Fibroblast of lung (primary cell): Measurements from ENCODE around the gene TNFSF15. TPM values are rescaled to one million over a fixed set of nuclear protein-coding genes. Genes with fewer than 3 reads are reported as not detected.

Experiments used
- DNase-seq, 2 donors: peaks; one replicate each; pipeline versions ENCODE4 v3.0.0 to v3.0.0-alpha.2; 2010; ENCODE audit warnings: low read depth in 2 of 2
- H2AFZ ChIP-seq: 2 replicates; pipeline ENCODE4 v1.5.1; 2012; ENCODE audit warnings: low read length, control low read depth, inconsistent platforms
- H3K27ac ChIP-seq: 2 replicates; pipeline ENCODE4 v1.5.1; 2011; ENCODE audit warnings: low read length, control low read depth; ENCODE audit not compliant: insufficient read depth
- H3K27me3 ChIP-seq: 2 replicates; pipeline ENCODE4 v1.5.1; 2011; ENCODE audit warnings: mild to moderate bottlenecking, low read length; ENCODE audit not compliant: control insufficient read depth, insufficient read depth
- H3K36me3 ChIP-seq: 2 replicates; pipeline ENCODE4 v1.5.1; 2011; ENCODE audit warnings: low read length; ENCODE audit not compliant: control insufficient read depth, insufficient read depth
- H3K4me1 ChIP-seq: 2 replicates; pipeline ENCODE4 v1.5.1; 2011; ENCODE audit warnings: low read length; ENCODE audit not compliant: control insufficient read depth, insufficient read depth; ENCODE audit errors: extremely low read depth
- H3K4me2 ChIP-seq: 2 replicates; pipeline ENCODE4 v1.5.1; 2011; ENCODE audit warnings: low read length, control low read depth; ENCODE audit not compliant: insufficient read depth; ENCODE audit errors: extremely low read depth
- H3K4me3 ChIP-seq, 4 experiments: fragments of 200-600 bp in 1 of 4; sonication (generic) in 1 of 4; replicated peaks in 1 of 4; 2 replicates each; pipeline ENCODE4 v1.5.1; 2011 to 2016; ENCODE audit warnings: low read length in 4 of 4, low read depth in 3 of 4, mild to moderate bottlenecking in 3 of 4, control low read depth in 2 of 4, inconsistent platforms in 1 of 4, mixed read lengths in 1 of 4; ENCODE audit not compliant: insufficient read depth in 1 of 4; ENCODE audit errors: control extremely low read depth in 1 of 4
- H3K79me2 ChIP-seq: 2 replicates; pipeline ENCODE4 v1.5.1; 2012; ENCODE audit warnings: mild to moderate bottlenecking, low read length, inconsistent platforms; ENCODE audit not compliant: control insufficient read depth, insufficient read depth
- H3K9ac ChIP-seq: 2 replicates; pipeline ENCODE4 v1.5.1; 2011; ENCODE audit warnings: mild to moderate bottlenecking, low read length, control low read depth; ENCODE audit not compliant: insufficient read depth
- H3K9me3 ChIP-seq: 2 replicates; pipeline ENCODE4 v1.5.1; 2012; ENCODE audit warnings: low read depth, low read length; ENCODE audit not compliant: control insufficient read depth, insufficient read depth
- H4K20me1 ChIP-seq: 2 replicates; pipeline ENCODE4 v1.5.1; 2011; ENCODE audit warnings: low read length; ENCODE audit not compliant: control insufficient read depth, insufficient read depth; ENCODE audit errors: extremely low read depth
- CTCF ChIP-seq, 2 donors: IDR thresholded peaks in 1 of 2; conservative IDR thresholded peaks in 1 of 2; 1 replicate in 1 of 2; 2 replicates in 1 of 2; pipeline ENCODE4 v1.5.1; 2011 to 2012; ENCODE audit warnings: low read length in 2 of 2, control low read depth in 1 of 2, inconsistent platforms in 1 of 2, low read depth in 1 of 2, mild to moderate bottlenecking in 1 of 2
- EZH2 ChIP-seq: IDR thresholded peaks from 2 replicates; pipeline ENCODE4 v1.5.1; 2012; ENCODE audit warnings: low read length, control low read depth, mild to moderate bottlenecking; ENCODE audit errors: missing control alignments
- polyA plus RNA-seq, 2 donors: library from polyadenylated mRNA; depleted of rRNA in 1 of 2; stranded (reverse) in 1 of 2; unstranded in 1 of 2; fragments of >200 nt; gene quantifications; 2 replicates each; pipeline ENCODE4 v1.2.1, GENCODE V29; 2011 to 2012; ENCODE audit warnings: missing spikeins in 1 of 2
- total RNA-seq: library from RNA; depleted of rRNA; stranded (reverse); fragments of >200 nt; gene quantifications from 2 replicates; pipeline ENCODE4 v1.2.1, GENCODE V29; 2014

Gene TNFSF15
- total and polyA plus RNA-seq, 2 donors (not counting 1 experiment from before 2014, with no cell fraction given): 0.33 to 0.76 TPM

GRCh38 chr9:114818178-114818577 lies 12.3 kb upstream of the TNFSF15 start:
- no peak overlapping the region for H3K9ac ChIP-seq
- H4K20me1 ChIP-seq: no peaks in the 10 kb centered on the region
- no peak for DNase-seq
- no peak overlapping the region for H3K4me3 ChIP-seq
- H2AFZ ChIP-seq: no peak overlapping the region
- no peaks in the 10 kb centered on the region for H3K4me1 ChIP-seq
- H3K36me3 ChIP-seq: no peaks in the 10 kb centered on the region
- H3K27ac ChIP-seq: no peak overlapping the region
- H3K79me2 ChIP-seq: no peaks in the 10 kb centered on the region
- TF ChIP-seq CTCF (conservative IDR thresholded peaks at IDR 0.05 in 1 of 2, IDR thresholded peaks at IDR 0.05 in 1 of 2; ENCODE audit: low read depth in 1 of 2, low read length in 2 of 2) (no peak), EZH2 (no peak)
- no peak overlapping the region for H3K4me2 ChIP-seq
- no peaks in the 10 kb centered on the region for H3K27me3 ChIP-seq
- H3K9me3 ChIP-seq: no peaks in the 10 kb centered on the region

GRCh38 chr9:114813717-114814418 lies 8.0 kb upstream of the TNFSF15 start:
- TF ChIP-seq EZH2 (no peak), CTCF (conservative IDR thresholded peaks at IDR 0.05 in 1 of 2, IDR thresholded peaks at IDR 0.05 in 1 of 2; ENCODE audit: low read depth in 1 of 2, low read length in 2 of 2) (no peak)
- H3K4me3 ChIP-seq: no peak overlapping the region
- H2AFZ ChIP-seq: no peak overlapping the region
- H3K27ac ChIP-seq: no peak overlapping the region
- no peaks in the 10 kb centered on the region for H4K20me1 ChIP-seq
- no peak for DNase-seq
- H3K4me2 ChIP-seq: no peak overlapping the region
- no peaks in the 10 kb centered on the region for H3K79me2 ChIP-seq
- H3K9ac ChIP-seq: no peak overlapping the region
- no peaks in the 10 kb centered on the region for H3K4me1 ChIP-seq
- no peaks in the 10 kb centered on the region for H3K9me3 ChIP-seq
- no peaks in the 10 kb centered on the region for H3K36me3 ChIP-seq
- H3K27me3 ChIP-seq: no peaks in the 10 kb centered on the region

- Histone ChIP-seq H3K27ac (no peak overlapping the region), H3K27me3 (no peaks in the 10 kb centered on the region), H3K4me1 (no peaks in the 10 kb centered on the region), H3K79me2 (no peaks in the 10 kb centered on the region), H3K4me3 (no peak overlapping the region), H3K9ac (no peak overlapping the region), H3K36me3 (no peaks in the 10 kb centered on the region), H2AFZ (no peak overlapping the region), H3K9me3 (no peaks in the 10 kb centered on the region), H4K20me1 (no peaks in the 10 kb centered on the region), H3K4me2 (no peak overlapping the region)
- DNase-seq: no peak
- TF ChIP-seq EZH2: no peak
- TF ChIP-seq CTCF (conservative IDR thresholded peaks at IDR 0.05 in 1 of 2, IDR thresholded peaks at IDR 0.05 in 1 of 2; ENCODE audit: low read depth in 1 of 2, low read length in 2 of 2): no peak
These were observed 6.3 kb upstream of the TNFSF15 start for GRCh38 chr9:114811966-114812636.
